Medulla oblongata (tissue), 1 donor: ENCODE measurements around the gene CYP3A4.
"Not testable (repeated sequence)": the region's sequence is repeated elsewhere in the genome, so short reads cannot be mapped to it uniquely, and the experiment has no call there.

Source experiments
- DNase-seq: peaks from one replicate; pipeline ENCODE4 v3.0.0-alpha.2; 2015; ENCODE audit errors: extremely low spot score

CYP3A4 gene

GRCh38 chr7:99792967-99793366 lies 9.0 kb upstream of the CYP3A4 start:
- no peak for DNase-seq

- no peak for DNase-seq
These were observed 7.8 kb upstream of the CYP3A4 start for GRCh38 chr7:99791667-99792369.

- no peak for DNase-seq
These were observed 7.0 kb upstream of the CYP3A4 start for GRCh38 chr7:99791021-99791420.

- no peak for DNase-seq
These were observed 6.4 kb upstream of the CYP3A4 start for GRCh38 chr7:99790407-99790806.

- no peak for DNase-seq
These were observed 5.6 kb upstream of the CYP3A4 start for GRCh38 chr7:99789441-99790070.

GRCh38 chr7:99788554-99788953 lies 4.6 kb upstream of the CYP3A4 start:
- no peak for DNase-seq

- DNase-seq = no peak
These were observed 2.8 kb upstream of the CYP3A4 start for GRCh38 chr7:99786726-99787335.

- DNase-seq = not testable (repeated sequence)
These were observed 1.7 kb upstream of the CYP3A4 start for GRCh38 chr7:99785654-99786053.

- no peak for DNase-seq
These were observed 1.7 kb downstream of the CYP3A4 start for GRCh38 chr7:99782012-99782953.

- no peak for DNase-seq
These were observed 3.4 kb downstream of the CYP3A4 start for GRCh38 chr7:99780588-99780987.

GRCh38 chr7:99779949-99780348 lies 4.0 kb downstream of the CYP3A4 start:
- DNase-seq = no peak

- DNase-seq = no peak
These were observed 5.1 kb downstream of the CYP3A4 start for GRCh38 chr7:99778880-99779279.

- not testable (repeated sequence) for DNase-seq
These were observed 10.6 kb downstream of the CYP3A4 start for GRCh38 chr7:99773395-99773794.

- DNase-seq = no peak
These were observed 11.4 kb downstream of the CYP3A4 start for GRCh38 chr7:99772565-99772964.

GRCh38 chr7:99769494-99769893 lies 14.5 kb downstream of the CYP3A4 start:
- not testable (repeated sequence) for DNase-seq

- no peak for DNase-seq
These were observed 15.5 kb downstream of the CYP3A4 start for GRCh38 chr7:99768471-99768870.

GRCh38 chr7:99767662-99768061 lies 16.3 kb downstream of the CYP3A4 start:
- DNase-seq = no peak

GRCh38 chr7:99766484-99767099 lies 17.4 kb downstream of the CYP3A4 start:
- no peak for DNase-seq

- DNase-seq = no peak
These were observed 19.5 kb downstream of the CYP3A4 start for GRCh38 chr7:99764478-99764877.

GRCh38 chr7:99762680-99763327 lies 21.2 kb downstream of the CYP3A4 start:
- peak; percentile 4 for DNase-seq

GRCh38 chr7:99755085-99755484 lies 28.9 kb downstream of the CYP3A4 start:
- no peak for DNase-seq
